AG04449 (cell line): ENCODE data around the gene SYT12.
A peak's percentile ranks its signal among the peaks of the same experiment; 100 is the strongest.

Source experiments
- CTCF ChIA-PET: fragments of 350-600 bp; formaldehyde crosslinking; extraction: SDS; loops from one replicate; lab custom pipeline; 2021; ENCODE audit warnings: antibody characterized with exemption; lab: Yijun Ruan, JAX
- POLR2A ChIA-PET: fragments of 400-600, 350-600 bp; formaldehyde crosslinking; extraction: SDS; loops from one replicate; lab custom pipeline; 2020; ENCODE audit warnings: antibody characterized with exemption, inconsistent platforms; lab: Yijun Ruan, JAX
- DNase-seq: peaks from one replicate; pipeline ENCODE4 v3.0.0-alpha.2; 2010; ENCODE audit warnings: low read depth, low spot score
- H3K4me3 ChIP-seq: 2 replicates; pipeline ENCODE4 v1.5.1; 2011; ENCODE audit warnings: low read depth, mild to moderate bottlenecking, control low read depth, low read length
- CTCF ChIP-seq: IDR thresholded peaks from one replicate; pipeline ENCODE4 v1.5.1; 2011; ENCODE audit warnings: mild to moderate bottlenecking, moderate library complexity, low read length, control low read depth, inconsistent platforms; ENCODE audit not compliant: insufficient read depth; ENCODE audit errors: missing control alignments

SYT12 gene

GRCh38 chr11:67016550-67016949, 6.4 kb upstream of the SYT12 start:
- ChIA-PET CTCF (interaction anchor here (0.8 to 1.1 kb wide), 2 partner anchors 42 to 182 kb away, joined by 3 read pairs; partner anchors contain the start of gene C11orf86), POLR2A (no interaction called here)
- H3K4me3 ChIP-seq: no peak overlapping the region
- no peak for TF ChIP-seq CTCF
- no peak for DNase-seq

DNA sequence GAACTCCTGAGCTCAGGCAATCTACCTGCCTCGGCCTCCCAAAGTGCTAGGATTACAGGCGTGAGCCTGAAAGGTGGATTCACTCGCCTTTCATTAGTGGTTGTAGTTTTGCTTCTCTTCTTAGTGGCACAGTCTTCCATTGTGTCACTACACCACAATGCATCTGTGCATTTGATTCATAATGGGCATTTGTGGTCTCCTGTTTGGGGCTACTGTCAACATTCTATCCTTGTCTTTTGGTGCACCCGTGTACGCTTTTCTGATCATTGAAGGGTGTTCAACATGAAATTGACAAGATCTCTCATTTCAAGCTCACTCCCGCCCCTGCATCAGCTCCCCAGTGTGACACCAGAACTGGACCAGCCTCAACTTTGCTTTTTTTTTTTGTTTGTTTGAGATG, 2.0 kb upstream of the SYT12 start:
- no peak for TF ChIP-seq CTCF
- no peak for DNase-seq
- CTCF ChIA-PET: interaction anchor here (0.9 to 3.3 kb wide), 12 partner anchors 10 to 285 kb away, joined by 3 to 20 read pairs (median 3); partner anchors contain the start of gene RHOD
- POLR2A ChIA-PET: interaction anchor here (0.8 kb wide), 1 partner anchor 302 kb away, joined by 3 read pairs; no protein-coding TSS in a partner anchor
- no peak overlapping the region for H3K4me3 ChIP-seq

DNA sequence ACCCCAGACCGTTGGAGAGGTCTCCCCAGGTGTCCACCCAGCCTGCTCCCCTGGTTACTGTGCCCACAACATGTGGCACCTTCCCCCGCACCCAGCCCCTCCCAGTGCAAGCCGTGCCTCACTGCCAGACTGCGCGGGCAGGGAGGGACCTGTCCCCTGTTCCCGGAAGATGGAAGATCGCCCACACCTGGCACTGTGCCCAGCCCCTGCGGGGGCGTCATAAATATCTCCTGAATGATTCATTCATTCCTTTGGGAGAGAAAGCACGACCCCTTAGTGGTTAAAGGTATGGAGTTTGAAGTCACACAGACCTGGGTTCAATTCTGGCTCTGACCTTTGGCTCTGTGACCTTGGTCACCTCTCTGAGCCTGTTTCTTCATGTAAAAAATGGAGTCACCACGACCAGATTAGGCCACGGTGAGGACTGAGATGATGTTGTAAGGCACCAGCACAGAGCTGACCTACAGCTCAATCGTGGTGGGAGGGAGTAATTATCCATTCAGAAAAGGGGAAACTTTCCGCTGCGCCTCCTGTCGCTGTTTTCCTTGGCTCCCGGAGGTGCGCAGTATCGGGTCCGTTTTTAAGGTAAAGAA, 497 bp upstream of the SYT12 start:
- peak overlapping the region; percentile 53 for H3K4me3 ChIP-seq

GRCh38 chr11:67023957-67024353, 1.0 kb downstream of the SYT12 start:
- H3K4me3 ChIP-seq: peak overlapping the region; percentile 53
- ChIA-PET POLR2A (interaction anchor here (0.7 to 1.3 kb wide), 2 partner anchors 9 to 46 kb away, joined by 3 to 4 read pairs; no protein-coding TSS in a partner anchor), CTCF (interaction anchor here (1.8 kb wide), 1 partner anchor 9 kb away, joined by 6 read pairs; no protein-coding TSS in a partner anchor)
- TF ChIP-seq CTCF: no peak
- no peak for DNase-seq

More for the DNA sequence above, 497 bp upstream of the SYT12 start:
- ChIA-PET CTCF (interaction anchor here (0.7 to 3.3 kb wide), 13 partner anchors 9 to 286 kb away, joined by 3 to 20 read pairs (median 4); partner anchors contain the start of gene RHOD), POLR2A (no interaction called here)
- TF ChIP-seq CTCF: no peak
- no peak for DNase-seq

DNA sequence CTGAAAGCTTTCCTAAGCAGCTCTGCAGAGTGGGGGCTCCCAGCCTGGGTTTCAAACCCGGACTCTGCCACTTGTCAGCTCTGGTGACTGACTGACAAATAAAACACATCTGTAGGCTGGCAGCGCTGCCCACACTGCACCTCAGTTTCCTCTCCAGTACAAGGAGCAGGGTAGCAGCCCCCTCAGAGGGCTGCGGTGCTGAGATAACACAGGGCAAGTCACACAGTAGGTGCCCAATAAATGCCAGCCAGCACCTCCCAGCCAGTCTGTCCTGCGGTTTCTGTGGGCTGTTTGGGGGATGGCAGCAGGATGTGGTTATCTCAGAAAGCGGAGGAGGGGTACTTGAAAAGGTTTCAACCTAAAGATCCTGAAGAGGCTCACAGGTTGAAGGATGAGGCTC, 1.5 kb downstream of the SYT12 start:
- CTCF ChIA-PET: interaction anchor here (1.8 kb wide), 1 partner anchor 9 kb away, joined by 6 read pairs; no protein-coding TSS in a partner anchor
- no peak overlapping the region for H3K4me3 ChIP-seq
- POLR2A ChIA-PET: interaction anchor here (1.3 kb wide), 1 partner anchor 8 kb away, joined by 4 read pairs; no protein-coding TSS in a partner anchor
- no peak for DNase-seq
- no peak for TF ChIP-seq CTCF

GRCh38 chr11:67024966-67025365, 2.0 kb downstream of the SYT12 start:
- TF ChIP-seq CTCF: no peak
- POLR2A ChIA-PET: no interaction called here
- DNase-seq: no peak
- CTCF ChIA-PET: interaction anchor here (0.9 to 2.1 kb wide), 3 partner anchors 10 to 30 kb away, joined by 3 to 6 read pairs (median 4); no protein-coding TSS in a partner anchor
- no peak overlapping the region for H3K4me3 ChIP-seq
